Measurements from ENCODE around the gene LBX1.

LBX1 gene

GRCh38 chr10:101224910-101225823 is 4.1 kb downstream of the LBX1 start:
- no peak for DNase-seq

- DNase-seq, result no peak
Observed at GRCh38 chr10:101224060-101224909, 5.0 kb downstream of the LBX1 start.

GRCh38 chr10:101223274-101224059 is 5.8 kb downstream of the LBX1 start:
- DNase-seq, result no peak

GRCh38 chr10:101222683-101223273 is 6.5 kb downstream of the LBX1 start:
- DNase-seq, result no peak

- DNase-seq, result no peak
Observed at GRCh38 chr10:101221963-101222531, 7.2 kb downstream of the LBX1 start.

GRCh38 chr10:101221549-101221948 is 7.7 kb downstream of the LBX1 start:
- DNase-seq, result no peak

GRCh38 chr10:101219946-101220451 is 9.3 kb downstream of the LBX1 start:
- DNase-seq, result no peak

GRCh38 chr10:101219139-101219945 is 9.9 kb downstream of the LBX1 start:
- no peak for DNase-seq

- DNase-seq, result no peak
Observed at GRCh38 chr10:101218351-101219138, 10.7 kb downstream of the LBX1 start.

GRCh38 chr10:101217450-101218281 is 11.6 kb downstream of the LBX1 start:
- DNase-seq, result no peak

GRCh38 chr10:101217044-101217425 is 12.2 kb downstream of the LBX1 start:
- no peak for DNase-seq

GRCh38 chr10:101216207-101217043 is 12.8 kb downstream of the LBX1 start:
- DNase-seq, result no peak

- DNase-seq, result no peak
Observed at GRCh38 chr10:101215397-101216206, 13.7 kb downstream of the LBX1 start.

- no peak for DNase-seq
Observed at GRCh38 chr10:101214446-101215396, 14.5 kb downstream of the LBX1 start.

- DNase-seq, result no peak
Observed at GRCh38 chr10:101208543-101208942, 20.7 kb downstream of the LBX1 start.

GRCh38 chr10:101207026-101207425 is 22.2 kb downstream of the LBX1 start:
- DNase-seq, result no peak

Measured in left hindlimb (tissue), 1 donor.